HEK293 (cell line): Measurements from ENCODE around the gene PDLIM7.

ENCODE experiments used
- BCL11A ChIP-seq: fragments of 450-650 bp; formaldehyde crosslinking; IDR thresholded peaks from 2 replicates; pipeline ENCODE4 v1.5.1; 2016; ENCODE audit warnings: low read depth, missing biosample characterization, missing genetic modification characterization
- KLF1 ChIP-seq: fragments of 450-650 bp; formaldehyde crosslinking; IDR thresholded peaks from 2 replicates; pipeline ENCODE4 v1.5.1; 2016; ENCODE audit warnings: missing biosample characterization, missing genetic modification characterization
- KLF10 ChIP-seq: fragments of 450-650 bp; IDR thresholded peaks from 2 replicates; pipeline ENCODE4 v1.5.1; 2018; ENCODE audit warnings: missing biosample characterization, mild to moderate bottlenecking, missing genetic modification characterization
- KLF9 ChIP-seq: fragments of 450-650 bp; formaldehyde crosslinking; IDR thresholded peaks from 2 replicates; pipeline ENCODE4 v1.5.1; 2016; ENCODE audit warnings: missing biosample characterization, missing genetic modification characterization, low read depth
- PBX3 ChIP-seq: sonication (generic); formaldehyde crosslinking; IDR thresholded peaks from 2 replicates; pipeline ENCODE4 v1.8.1; 2022; ENCODE audit warnings: mild to moderate bottlenecking, moderate library complexity, missing genetic modification reagents
- PRDM10 ChIP-seq: fragments of 450-650 bp; formaldehyde crosslinking; IDR thresholded peaks from 2 replicates; pipeline ENCODE4 v1.5.1; 2016; ENCODE audit warnings: missing biosample characterization, missing genetic modification characterization
- TCF7L2 ChIP-seq: IDR thresholded peaks from 2 replicates; pipeline ENCODE4 v1.6.1; 2011; ENCODE audit warnings: low read depth, mild to moderate bottlenecking, inconsistent platforms, low read length, moderate library complexity, borderline replicate concordance
- YY1 ChIP-seq: fragments of 450-650 bp; formaldehyde crosslinking; IDR thresholded peaks from 2 replicates; pipeline ENCODE4 v1.5.1; 2018; ENCODE audit warnings: missing biosample characterization, missing genetic modification characterization
- ZNF18 ChIP-seq: fragments of 450-650 bp; formaldehyde crosslinking; IDR thresholded peaks from 2 replicates; pipeline ENCODE4 v1.5.1; 2016; ENCODE audit warnings: missing biosample characterization, missing genetic modification characterization
- ZNF561 ChIP-seq: fragments of 450-650 bp; IDR thresholded peaks from 2 replicates; pipeline ENCODE4 v1.5.1; 2018; ENCODE audit warnings: missing biosample characterization, missing genetic modification characterization, borderline replicate concordance
- ZNF600 ChIP-seq: fragments of 450-650 bp; formaldehyde crosslinking; IDR thresholded peaks from 2 replicates; pipeline ENCODE4 v1.5.1; 2016; ENCODE audit warnings: missing biosample characterization, missing genetic modification characterization
- ZNF777 ChIP-seq: fragments of 450-650 bp; formaldehyde crosslinking; IDR thresholded peaks from 2 replicates; pipeline ENCODE4 v1.5.1; 2017; ENCODE audit warnings: missing biosample characterization, missing genetic modification characterization, borderline replicate concordance
- TF ChIP-seq, protein P1 (sequence below): fragments of 450-650 bp; formaldehyde crosslinking; IDR thresholded peaks from 2 replicates; pipeline ENCODE4 v1.5.1; 2016; ENCODE audit warnings: missing biosample characterization, missing genetic modification characterization
- TF ChIP-seq, protein P2 (sequence below): fragments of 450-650 bp; formaldehyde crosslinking; IDR thresholded peaks from 2 replicates; pipeline ENCODE4 v1.5.1; 2016; ENCODE audit warnings: missing biosample characterization, missing genetic modification characterization

GRCh38 chr5:177439518-177440053 is 57.8 kb downstream of the PDLIM7 start:
- TF ChIP-seq ZNF18 (no peak), KLF10 (tag by site-specific recombination) (no peak), BCL11A (tag by site-specific recombination) (no peak), PBX3 (CRISPR knock-in tag) (no peak), ZNF777 (tag by site-specific recombination) (no peak), ZNF561 (tag by site-specific recombination) (no peak), KLF9 (no peak), PRDM10 (no peak), TCF7L2 (no peak), ZNF600 (no peak), YY1 (tag by site-specific recombination) (no peak), KLF1 (tag by site-specific recombination) (no peak)
- TF ChIP-seq, protein P1, sequence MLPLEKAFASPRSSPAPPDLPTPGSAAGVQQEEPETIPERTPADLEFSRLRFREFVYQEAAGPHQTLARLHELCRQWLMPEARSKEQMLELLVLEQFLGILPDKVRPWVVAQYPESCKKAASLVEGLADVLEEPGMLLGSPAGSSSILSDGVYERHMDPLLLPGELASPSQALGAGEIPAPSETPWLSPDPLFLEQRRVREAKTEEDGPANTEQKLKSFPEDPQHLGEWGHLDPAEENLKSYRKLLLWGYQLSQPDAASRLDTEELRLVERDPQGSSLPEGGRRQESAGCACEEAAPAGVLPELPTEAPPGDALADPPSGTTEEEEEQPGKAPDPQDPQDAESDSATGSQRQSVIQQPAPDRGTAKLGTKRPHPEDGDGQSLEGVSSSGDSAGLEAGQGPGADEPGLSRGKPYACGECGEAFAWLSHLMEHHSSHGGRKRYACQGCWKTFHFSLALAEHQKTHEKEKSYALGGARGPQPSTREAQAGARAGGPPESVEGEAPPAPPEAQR (tag by site-specific recombination), result no peak
- TF ChIP-seq, protein P2, sequence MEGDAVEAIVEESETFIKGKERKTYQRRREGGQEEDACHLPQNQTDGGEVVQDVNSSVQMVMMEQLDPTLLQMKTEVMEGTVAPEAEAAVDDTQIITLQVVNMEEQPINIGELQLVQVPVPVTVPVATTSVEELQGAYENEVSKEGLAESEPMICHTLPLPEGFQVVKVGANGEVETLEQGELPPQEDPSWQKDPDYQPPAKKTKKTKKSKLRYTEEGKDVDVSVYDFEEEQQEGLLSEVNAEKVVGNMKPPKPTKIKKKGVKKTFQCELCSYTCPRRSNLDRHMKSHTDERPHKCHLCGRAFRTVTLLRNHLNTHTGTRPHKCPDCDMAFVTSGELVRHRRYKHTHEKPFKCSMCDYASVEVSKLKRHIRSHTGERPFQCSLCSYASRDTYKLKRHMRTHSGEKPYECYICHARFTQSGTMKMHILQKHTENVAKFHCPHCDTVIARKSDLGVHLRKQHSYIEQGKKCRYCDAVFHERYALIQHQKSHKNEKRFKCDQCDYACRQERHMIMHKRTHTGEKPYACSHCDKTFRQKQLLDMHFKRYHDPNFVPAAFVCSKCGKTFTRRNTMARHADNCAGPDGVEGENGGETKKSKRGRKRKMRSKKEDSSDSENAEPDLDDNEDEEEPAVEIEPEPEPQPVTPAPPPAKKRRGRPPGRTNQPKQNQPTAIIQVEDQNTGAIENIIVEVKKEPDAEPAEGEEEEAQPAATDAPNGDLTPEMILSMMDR (tag by site-specific recombination), result no peak
